ENCODE measurements around the gene THAP7. TPM values are rescaled to one million over a fixed set of nuclear protein-coding genes. Genes with fewer than 3 reads are reported as not detected.

THAP7 gene
- total and polyA plus RNA-seq, 8 donors = 9.0 to 54.9 (median 13.8) TPM

DNA sequence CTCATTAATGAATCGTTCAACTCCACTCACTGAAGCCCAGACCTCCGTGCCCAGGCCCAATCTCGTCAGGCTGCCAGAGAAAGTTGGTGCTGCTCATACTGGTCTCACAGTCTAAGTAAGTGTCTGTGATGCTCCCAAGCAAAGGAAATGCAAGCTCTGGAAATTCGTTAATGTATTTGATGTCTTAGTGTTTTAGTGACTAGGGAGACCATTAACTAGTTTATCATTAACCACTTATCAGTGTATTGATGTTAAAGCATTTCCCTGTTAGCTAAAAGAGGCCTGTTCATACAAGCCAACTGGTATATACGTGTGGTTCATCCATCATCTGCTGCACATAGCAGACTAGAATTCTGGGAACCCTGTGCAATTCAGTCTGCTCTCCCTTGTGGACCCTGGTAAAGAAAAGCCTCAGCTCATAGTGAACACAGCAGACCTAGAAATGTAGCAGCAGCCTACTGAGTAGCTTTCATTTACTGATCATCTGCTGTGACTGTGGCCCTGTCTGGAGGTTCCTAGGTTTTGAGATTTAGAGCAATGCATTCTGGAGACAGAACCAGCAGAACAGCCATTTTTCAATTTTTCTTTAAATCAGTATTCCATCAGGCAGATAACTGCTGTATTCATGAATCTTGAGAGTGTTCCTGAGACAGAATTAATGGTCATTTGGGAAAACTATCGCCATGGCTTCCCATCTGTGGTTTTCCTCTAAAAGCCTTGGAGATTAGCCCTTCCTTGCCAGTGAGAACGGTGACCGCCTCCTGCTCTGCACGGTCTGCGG lies 50.6 kb downstream of the THAP7 start:
- peak overlapping the region in 1 of 4 donors; percentile 34 for H3K27ac ChIP-seq
- intact Hi-C loops (cut with DNase I) = no loop called here
- TF ChIP-seq CTCF (IDR thresholded peaks at IDR 0.05) = no peak
- no peak overlapping the region for H3K4me3 ChIP-seq
- ATAC-seq (peak; percentile 36 to 71 (median 59)), DNase-seq (no peak), FAIRE-seq (no peak)
- H3K9me3 ChIP-seq = no peaks in the 10 kb centered on the region
- 60 to 64% methylated on average over 10 of the region's 10 CpGs for WGBS, 2 donors
- peaks cover 23 to 36% (median 28%) of the 10 kb centered on the region in 3 donors for H3K4me1 ChIP-seq
- H3K36me3 ChIP-seq = peaks cover 2 to 6% (median 5%) of the 10 kb centered on the region in 3 donors
- H3K27me3 ChIP-seq = no peaks in the 10 kb centered on the region

DNA sequence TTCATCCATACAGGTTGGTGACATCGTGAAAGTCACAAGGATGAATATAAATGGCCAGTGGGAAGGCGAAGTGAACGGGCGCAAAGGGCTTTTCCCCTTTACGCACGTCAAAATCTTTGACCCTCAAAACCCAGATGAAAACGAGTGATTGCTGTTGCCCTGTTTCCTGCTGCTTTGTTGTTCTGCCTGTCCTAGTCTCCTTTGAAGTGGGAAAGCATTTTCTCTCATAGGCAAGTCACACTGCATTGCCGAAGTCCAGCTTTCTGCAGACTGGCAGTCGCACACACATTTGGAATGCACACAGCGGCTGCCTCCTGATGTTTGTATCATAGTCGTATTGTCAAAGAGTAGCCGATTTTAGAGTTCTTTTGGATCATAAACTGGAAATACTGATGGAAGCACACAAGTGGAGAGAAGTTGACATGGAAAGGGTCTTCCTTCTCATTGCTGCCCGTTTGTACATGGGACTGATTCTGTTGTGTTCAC lies 52.2 kb downstream of the THAP7 start:
- FAIRE-seq (no peak), ATAC-seq (no peak), DNase-seq (no peak)
- Histone ChIP-seq H3K36me3 (peaks cover 2 to 6% (median 5%) of the 10 kb centered on the region in 3 donors), H3K4me1 (peaks cover 23 to 35% (median 28%) of the 10 kb centered on the region in 3 donors), H3K27me3 (no peaks in the 10 kb centered on the region), H3K27ac (no peak overlapping the region), H3K9me3 (no peaks in the 10 kb centered on the region), H3K4me3 (no peak overlapping the region)
- intact Hi-C loops (cut with DNase I) = no loop called here
- 92 to 94% methylated on average over 13 of the region's 13 CpGs for WGBS, 2 donors
- no peak for TF ChIP-seq CTCF (IDR thresholded peaks at IDR 0.05)

Small RNA genes lying within 50 kb of the gene (microRNA-seq; reads per million reads assigned to microRNA genes)
- 0 reads per million in 2 donors for gene MIR649

Other genes starting within 250 kb of the THAP7 start
- gene SERPIND1, start 228.0 kb downstream of the THAP7 start, total RNA-seq = under 1 TPM in 5 of 6 donors, not detected in 1; 0.09 to 0.35 (median 0.12) TPM
- gene SERPIND1, start 228.0 kb downstream of the THAP7 start, polyA plus RNA-seq = under 1 TPM; 0.21 to 0.30 TPM
- gene PI4KA, start 143.3 kb downstream of the THAP7 start, total RNA-seq = 10 to 100 TPM; 23.6 to 45.2 (median 31.4) TPM
- 10 to 100 TPM; 36.9 to 46.6 TPM for gene PI4KA, start 143.3 kb downstream of the THAP7 start, polyA plus RNA-seq
- gene SNAP29, start 143.1 kb downstream of the THAP7 start, total RNA-seq = 10 to 100 TPM; 10.3 to 16.1 (median 12.8) TPM
- 1 to 10 TPM; 6.6 to 8.9 TPM for gene SNAP29, start 143.1 kb downstream of the THAP7 start, polyA plus RNA-seq
- gene CRKL, start 84.7 kb downstream of the THAP7 start, total RNA-seq = 10 to 100 TPM; 15.8 to 29.4 (median 20.9) TPM
- gene CRKL, start 84.7 kb downstream of the THAP7 start, polyA plus RNA-seq = 10 to 100 TPM in 1 of 2 donors, 1 to 10 TPM in 1; 9.1 to 13.3 TPM
- 1 to 10 TPM in 4 of 6 donors, under 1 TPM in 2; 0.63 to 2.3 (median 1.1) TPM for gene AIFM3, start 34.9 kb downstream of the THAP7 start, total RNA-seq
- 1 to 10 TPM; 1.4 to 4.5 TPM for gene AIFM3, start 34.9 kb downstream of the THAP7 start, polyA plus RNA-seq
- 10 to 100 TPM; 15.0 to 42.0 (median 21.8) TPM for gene LZTR1, start 19.8 kb downstream of the THAP7 start, total RNA-seq
- gene LZTR1, start 19.8 kb downstream of the THAP7 start, polyA plus RNA-seq = 10 to 100 TPM; 53.4 to 56.2 TPM
- under 1 TPM in 5 of 6 donors, not detected in 1; 0.09 to 0.40 (median 0.37) TPM for gene P2RX6, start 13.0 kb upstream of the THAP7 start, total RNA-seq
- gene P2RX6, start 13.0 kb upstream of the THAP7 start, polyA plus RNA-seq = 1 to 10 TPM in 1 of 2 donors, under 1 TPM in 1; 0.57 to 2.9 TPM
- gene SLC7A4, start 30.4 kb upstream of the THAP7 start, total RNA-seq = under 1 TPM in 5 of 6 donors, not detected in 1; 0.09 to 0.28 (median 0.18) TPM
- gene SLC7A4, start 30.4 kb upstream of the THAP7 start, polyA plus RNA-seq = 1 to 10 TPM in 1 of 2 donors, under 1 TPM in 1; 0.68 to 1.4 TPM
- gene LRRC74B, start 43.8 kb upstream of the THAP7 start, total RNA-seq = not detected
- under 1 TPM in 1 of 2 donors, not detected in 1; 0.05 TPM for gene LRRC74B, start 43.8 kb upstream of the THAP7 start, polyA plus RNA-seq

Measured in pancreas (tissue), 10 donors.